Activated T-helper 1 cell treated with anti-CD3 and anti-CD28 coated beads, Interleukin-12 subunit alpha, Interleukin-12 subunit beta, Interleukin-2, Interleukin-4 antibody, amounts not matched to agents 30 ng/mL and 10 ng/mL and 1 ng/mL, durations not matched to agents 14 hours and 24 hours and 36 hours (primary cell): ENCODE data around the gene DUSP16. TPM values are rescaled to one million over a fixed set of nuclear protein-coding genes. Genes with fewer than 3 reads are reported as not detected.

Experiments
- DNase-seq: peaks from one replicate; pipeline ENCODE4 v3.0.0; 2021; ENCODE audit warnings: low spot score
- H3K27ac Mint-ChIP-seq: one replicate; pipeline ENCODE4 v1.8.0; 2021; ENCODE audit warnings: mild to moderate bottlenecking, mixed read lengths
- H3K27me3 Mint-ChIP-seq: one replicate; pipeline ENCODE4 v1.8.0; 2022; ENCODE audit warnings: mild to moderate bottlenecking, moderate library complexity, mixed read lengths; ENCODE audit not compliant: insufficient read depth
- H3K36me3 Mint-ChIP-seq: one replicate; pipeline ENCODE4 v1.8.0; 2021; ENCODE audit warnings: low read depth, mixed read lengths
- H3K4me1 Mint-ChIP-seq: one replicate; pipeline ENCODE4 v1.8.0; 2021; ENCODE audit warnings: low read depth, mixed read lengths
- H3K4me3 Mint-ChIP-seq: one replicate; pipeline ENCODE4 v1.8.0; 2021; ENCODE audit warnings: mild to moderate bottlenecking, moderate library complexity, mixed read lengths
- H3K9me3 Mint-ChIP-seq: one replicate; pipeline ENCODE4 v1.8.0; 2021; ENCODE audit warnings: mixed read lengths
- intact Hi-C: fragments of 100-400 bp; cut with micrococcal nuclease; formaldehyde crosslinking; loops from one replicate; pipeline ENCODE4 v1.15.1; 2024
- total RNA-seq: library from RNA; stranded (reverse); gene quantifications from 2 replicates; pipeline ENCODE4 v1.2.3, GENCODE V29; 2022

DUSP16 gene, protein sequence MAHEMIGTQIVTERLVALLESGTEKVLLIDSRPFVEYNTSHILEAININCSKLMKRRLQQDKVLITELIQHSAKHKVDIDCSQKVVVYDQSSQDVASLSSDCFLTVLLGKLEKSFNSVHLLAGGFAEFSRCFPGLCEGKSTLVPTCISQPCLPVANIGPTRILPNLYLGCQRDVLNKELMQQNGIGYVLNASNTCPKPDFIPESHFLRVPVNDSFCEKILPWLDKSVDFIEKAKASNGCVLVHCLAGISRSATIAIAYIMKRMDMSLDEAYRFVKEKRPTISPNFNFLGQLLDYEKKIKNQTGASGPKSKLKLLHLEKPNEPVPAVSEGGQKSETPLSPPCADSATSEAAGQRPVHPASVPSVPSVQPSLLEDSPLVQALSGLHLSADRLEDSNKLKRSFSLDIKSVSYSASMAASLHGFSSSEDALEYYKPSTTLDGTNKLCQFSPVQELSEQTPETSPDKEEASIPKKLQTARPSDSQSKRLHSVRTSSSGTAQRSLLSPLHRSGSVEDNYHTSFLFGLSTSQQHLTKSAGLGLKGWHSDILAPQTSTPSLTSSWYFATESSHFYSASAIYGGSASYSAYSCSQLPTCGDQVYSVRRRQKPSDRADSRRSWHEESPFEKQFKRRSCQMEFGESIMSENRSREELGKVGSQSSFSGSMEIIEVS
- total RNA-seq: 49.3 and 52.0 TPM in 2 replicates

DNA sequence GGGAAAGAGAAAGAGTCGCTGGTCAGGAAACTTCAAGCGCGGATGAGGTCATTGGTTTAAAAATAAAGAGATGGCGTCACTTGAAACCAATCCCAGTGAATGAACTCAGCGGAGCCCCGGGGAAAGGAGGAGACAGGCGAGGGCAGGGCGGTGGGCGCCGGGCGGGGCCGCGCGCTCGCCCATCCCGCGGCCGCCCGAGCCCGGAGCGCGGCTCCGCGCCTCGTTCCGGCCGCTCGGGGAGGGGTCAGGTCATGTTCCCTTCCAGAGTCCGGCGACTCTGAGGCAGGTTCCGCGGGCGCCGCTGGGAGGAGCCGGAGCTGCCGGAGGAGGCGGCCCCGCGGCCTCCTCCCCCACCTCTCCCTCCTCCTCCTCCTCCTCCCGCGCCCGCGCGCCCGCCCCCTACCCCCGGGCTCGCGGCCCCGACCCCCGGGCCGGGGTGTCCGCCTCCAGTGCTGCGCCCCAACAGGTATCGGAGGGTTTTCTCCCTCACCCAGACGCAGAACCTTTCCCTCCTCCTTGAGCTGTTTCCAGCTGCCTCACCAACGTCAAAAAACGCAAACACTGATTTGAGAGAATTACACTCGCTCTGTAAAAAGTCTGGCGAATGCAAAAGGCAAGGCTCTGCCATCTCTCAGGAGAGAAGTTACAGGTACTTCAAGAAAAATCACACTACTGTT lies at the start of gene DUSP16:
Gene DUSP16 (minus strand): TSS at position 279 of the 677 bp plus-strand sequence. CDS start 41,765 bp downstream, outside the sequence.
- peak; percentile 85 for DNase-seq
- intact Hi-C loops: loop anchor here (1.0 to 5.0 kb wide), 6 partner anchors 95 to 205 kb away; partner anchors contain the start of genes BORCS5, CDKN1B and GPR19
- Mint-ChIP-seq H3K27ac (peak within 1 kb of the TSS; percentile 97), H3K36me3 (peaks cover 12% of the 10 kb centered on the region), H3K4me3 (peak within 1 kb of the TSS; percentile 88), H3K9me3 (no peaks in the 10 kb centered on the region), H3K27me3 (no peaks in the 10 kb centered on the region), H3K4me1 (peaks cover 52% of the 10 kb centered on the region)

DNA sequence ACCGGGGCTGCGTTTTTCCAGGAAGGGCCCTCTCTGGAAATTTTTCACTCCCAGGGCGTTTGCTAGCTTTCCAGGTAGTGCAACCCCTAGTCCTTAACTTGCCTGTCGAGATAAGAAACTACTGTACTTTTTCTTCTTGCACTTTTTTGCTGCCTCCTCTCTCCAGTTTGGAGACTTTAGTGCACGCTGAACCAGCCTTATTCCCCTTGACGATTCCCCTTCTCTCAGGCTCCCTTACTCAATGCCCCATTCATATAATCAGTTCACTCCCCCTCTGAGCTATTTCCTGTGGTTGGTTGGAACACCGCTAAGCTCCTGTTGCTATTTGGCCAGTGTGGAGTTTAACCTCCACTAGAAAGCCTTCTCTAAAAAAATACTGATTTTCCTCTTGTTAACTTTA lies 49.7 kb upstream of the DUSP16 start:
- peak; percentile 4 for DNase-seq
- intact Hi-C loops: loop anchor here (1.0 to 5.0 kb wide), 5 partner anchors 32 to 390 kb away; partner anchors contain the start of genes BORCS5, GPR19 and HEBP1
- peak overlapping the region; percentile 78 for H3K27ac Mint-ChIP-seq
- H3K4me3 Mint-ChIP-seq: peak overlapping the region; percentile 95
- no peaks in the 10 kb centered on the region for H3K27me3 Mint-ChIP-seq
- no peaks in the 10 kb centered on the region for H3K9me3 Mint-ChIP-seq
- H3K36me3 Mint-ChIP-seq: peaks cover 6% of the 10 kb centered on the region
- H3K4me1 Mint-ChIP-seq: peaks cover 45% of the 10 kb centered on the region

DNA sequence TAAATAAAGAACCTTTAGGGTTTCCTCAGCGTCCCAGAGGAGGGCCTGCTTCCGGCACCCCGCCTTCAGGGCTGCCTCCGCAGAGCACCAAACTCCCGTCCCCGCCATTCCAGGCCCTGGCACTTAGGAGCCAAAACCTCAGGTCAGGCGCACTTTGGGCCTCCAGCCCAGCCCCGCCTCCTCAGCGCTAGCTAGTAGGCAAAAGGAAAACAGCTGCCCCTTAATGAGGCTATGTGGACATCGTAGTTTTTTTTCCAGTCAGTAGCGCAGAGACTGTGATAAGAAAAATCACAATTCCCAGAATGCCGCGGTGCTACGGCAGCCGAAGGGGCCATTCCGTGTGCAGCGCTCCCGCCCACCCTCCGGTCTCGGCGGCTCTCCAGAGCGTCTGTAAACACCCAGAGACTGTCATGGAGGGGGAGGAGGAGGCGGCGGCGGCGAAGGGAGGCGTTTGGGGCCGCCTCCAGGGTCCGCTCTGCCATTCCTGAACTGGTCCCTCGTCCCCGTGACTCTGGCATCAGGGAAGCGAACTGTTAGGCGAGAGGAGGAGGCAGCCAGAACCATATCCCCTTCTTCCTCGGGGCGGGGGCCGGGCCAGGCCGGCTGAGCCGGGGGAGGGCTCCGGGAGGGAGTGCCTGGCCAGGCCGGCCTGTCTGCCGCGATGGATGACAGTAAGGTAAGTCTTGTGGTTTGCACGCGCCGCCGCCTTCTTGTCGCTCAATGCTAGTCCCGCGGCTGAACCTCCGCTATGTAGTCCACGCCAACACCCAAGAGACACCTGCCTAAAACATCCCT lies 49.0 kb upstream of the DUSP16 start, which contains the start of gene CREBL2:
Gene CREBL2 (plus strand): TSS at position 365 of the 795 bp plus-strand sequence. CDS start 297 bp downstream, at position 662.
- Mint-ChIP-seq H3K4me3 (peak within 1 kb of the TSS; percentile 95), H3K27me3 (no peaks in the 10 kb centered on the region), H3K27ac (peak within 1 kb of the TSS; percentile 96), H3K4me1 (peaks cover 47% of the 10 kb centered on the region), H3K36me3 (peaks cover 4% of the 10 kb centered on the region), H3K9me3 (no peaks in the 10 kb centered on the region)
- peak; percentile 78 for DNase-seq
- intact Hi-C loops: loop anchor here (1.0 to 5.0 kb wide), 9 partner anchors 28 to 391 kb away; partner anchors contain the start of genes BORCS5, GPR19 and HEBP1

DNA sequence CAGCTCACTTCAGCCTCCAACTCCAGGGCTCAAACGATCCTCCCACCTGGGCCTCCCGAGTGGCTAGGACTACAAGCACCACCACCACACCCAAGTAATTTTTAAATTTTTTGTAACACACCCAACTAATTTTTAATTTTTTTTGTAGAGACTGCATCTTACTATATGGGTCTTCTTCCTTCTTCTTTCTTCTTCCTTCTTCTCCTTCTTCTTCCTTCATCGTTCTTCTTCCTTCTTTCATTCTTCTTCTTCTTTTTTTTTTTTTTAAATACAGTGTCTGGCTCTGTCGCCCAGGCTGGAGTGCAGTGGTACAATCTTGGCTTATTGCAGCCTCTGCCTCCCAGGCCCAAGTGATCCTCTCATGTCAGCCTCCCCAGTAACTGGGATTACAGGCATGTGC lies 48.0 kb upstream of the DUSP16 start:
- Mint-ChIP-seq H3K36me3 (no peaks in the 10 kb centered on the region), H3K9me3 (no peaks in the 10 kb centered on the region), H3K27me3 (no peaks in the 10 kb centered on the region), H3K4me1 (peaks cover 41% of the 10 kb centered on the region), H3K27ac (peak overlapping the region; percentile 96), H3K4me3 (peak overlapping the region; percentile 95)
- intact Hi-C loops: loop anchor here (1.0 to 5.0 kb wide), 5 partner anchors 27 to 392 kb away; partner anchors contain the start of gene HEBP1
- DNase-seq: no peak

DNA sequence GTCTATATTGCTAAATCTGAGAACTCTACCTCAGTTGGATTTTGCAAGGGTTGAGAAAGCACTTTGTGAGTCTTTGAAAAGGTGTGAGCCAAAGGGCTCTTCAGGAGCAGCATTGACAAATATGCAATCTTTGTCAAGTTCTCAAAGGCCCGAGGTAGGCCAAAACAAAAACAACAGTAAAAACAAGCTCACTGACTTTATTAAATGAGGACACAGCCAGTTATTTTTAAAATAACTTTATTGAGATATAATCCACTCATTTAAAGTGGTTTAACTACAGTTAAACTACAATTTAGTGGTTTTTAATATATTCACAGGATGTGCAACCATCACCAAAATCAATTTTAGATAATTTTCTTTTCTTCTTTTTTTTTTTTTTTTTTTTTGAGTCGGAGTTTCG lies 47.0 kb upstream of the DUSP16 start:
- no peak overlapping the region for H3K4me3 Mint-ChIP-seq
- H3K27ac Mint-ChIP-seq: no peak overlapping the region
- no peaks in the 10 kb centered on the region for H3K36me3 Mint-ChIP-seq
- no peaks in the 10 kb centered on the region for H3K27me3 Mint-ChIP-seq
- intact Hi-C loops: loop anchor here (2.0 to 5.0 kb wide), 2 partner anchors 105 to 393 kb away; partner anchors contain the start of gene HEBP1
- DNase-seq: no peak
- peaks cover 41% of the 10 kb centered on the region for H3K4me1 Mint-ChIP-seq
- H3K9me3 Mint-ChIP-seq: no peaks in the 10 kb centered on the region

DNA sequence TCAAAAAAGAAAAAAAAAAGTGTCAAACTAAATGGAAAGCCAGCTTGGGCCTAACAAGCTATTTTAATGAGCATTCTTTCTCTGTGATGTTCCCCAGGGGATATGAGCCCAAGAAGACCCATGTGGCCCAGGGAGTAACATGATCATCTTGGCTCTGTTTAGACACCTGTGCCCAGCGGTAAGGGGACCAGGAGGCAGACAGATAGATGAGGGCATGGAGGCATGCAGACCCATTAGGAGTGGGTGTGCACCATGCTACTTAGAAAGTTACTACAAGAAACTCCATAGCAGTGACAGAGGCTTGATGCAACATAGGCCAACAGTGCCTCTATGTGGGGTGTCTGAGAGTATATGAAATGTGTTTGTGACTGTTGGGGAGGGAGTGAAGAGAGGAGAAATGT lies 45.9 kb upstream of the DUSP16 start:
- no peak for DNase-seq
- Mint-ChIP-seq H3K4me1 (peaks cover 39% of the 10 kb centered on the region), H3K27ac (peak overlapping the region; percentile 14), H3K27me3 (no peaks in the 10 kb centered on the region), H3K9me3 (no peaks in the 10 kb centered on the region), H3K4me3 (peak overlapping the region; percentile 3), H3K36me3 (no peaks in the 10 kb centered on the region)
- intact Hi-C loops: loop anchor here (1.0 kb wide), 1 partner anchor 232 kb away; no protein-coding TSS in a partner anchor

DNA sequence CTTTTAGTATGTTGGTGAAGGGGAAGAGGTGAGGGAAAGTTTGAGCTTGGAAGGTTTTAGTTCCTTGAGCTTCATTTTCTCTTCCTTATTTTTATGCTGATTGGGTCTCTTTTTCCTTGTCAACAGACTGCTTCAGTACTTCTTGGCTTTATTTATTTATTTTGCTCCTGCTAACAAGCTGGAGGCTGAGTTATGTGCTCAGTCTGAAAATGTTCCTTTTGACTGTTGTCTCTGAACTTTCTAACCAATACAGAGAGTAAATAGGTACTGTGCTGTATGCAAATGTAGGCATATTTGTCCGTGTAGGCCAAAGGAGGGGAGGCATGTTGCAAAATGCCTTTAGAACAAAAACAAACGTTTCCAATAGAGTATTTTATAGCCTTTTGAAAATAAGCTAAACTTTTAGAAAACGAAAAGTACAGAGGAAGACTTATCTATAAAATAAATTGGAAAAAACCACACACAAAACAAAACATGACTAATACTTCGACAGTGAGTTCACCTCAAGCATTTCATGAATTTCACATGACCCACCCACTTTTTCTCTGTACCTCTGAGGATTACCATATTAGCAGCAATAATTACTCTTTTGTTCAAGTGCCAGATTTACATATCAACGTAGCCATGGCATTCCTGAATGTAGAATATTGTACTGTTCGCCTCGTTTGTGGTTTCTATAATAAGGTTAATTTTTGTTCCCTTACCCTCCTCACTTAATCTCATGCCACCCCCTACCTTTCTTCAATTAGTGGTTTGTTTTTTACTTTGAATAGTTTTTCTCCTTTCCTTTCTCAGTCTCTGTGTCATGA lies 44.3 kb upstream of the DUSP16 start:
- no peak for DNase-seq
- intact Hi-C loops: loop anchor here (1.0 kb wide), 3 partner anchors 24 to 249 kb away; no protein-coding TSS in a partner anchor
- H3K9me3 Mint-ChIP-seq: no peaks in the 10 kb centered on the region
- H3K4me3 Mint-ChIP-seq: peak overlapping the region; percentile 16
- H3K36me3 Mint-ChIP-seq: no peaks in the 10 kb centered on the region
- peak overlapping the region; percentile 69 for H3K27ac Mint-ChIP-seq
- H3K27me3 Mint-ChIP-seq: no peaks in the 10 kb centered on the region
- H3K4me1 Mint-ChIP-seq: peaks cover 23% of the 10 kb centered on the region

DNA sequence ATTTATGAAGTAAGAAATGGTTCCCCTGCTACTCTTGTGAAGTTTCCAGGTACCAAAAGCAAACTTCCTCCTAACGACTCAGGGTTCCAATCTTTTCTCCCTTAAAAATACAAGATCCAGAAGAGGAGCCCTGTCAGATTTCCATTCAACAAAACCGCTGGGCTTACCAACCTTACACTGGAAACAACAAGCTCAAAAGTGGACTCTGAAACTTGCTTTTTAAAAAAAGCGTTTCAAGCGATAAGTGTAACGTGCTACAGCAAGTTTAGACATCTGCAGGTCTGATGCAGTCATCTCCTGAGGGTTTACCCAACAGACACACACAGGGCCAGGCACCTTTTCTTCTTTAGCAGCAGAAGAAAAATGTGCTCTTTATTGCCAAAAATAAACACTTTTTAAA lies 42.1 kb upstream of the DUSP16 start:
- Mint-ChIP-seq H3K27me3 (peaks cover 3% of the 10 kb centered on the region), H3K9me3 (no peaks in the 10 kb centered on the region), H3K4me3 (no peak overlapping the region), H3K36me3 (no peaks in the 10 kb centered on the region), H3K27ac (no peak overlapping the region), H3K4me1 (peaks cover 11% of the 10 kb centered on the region)
- intact Hi-C loops: no loop called here
- no peak for DNase-seq

DNA sequence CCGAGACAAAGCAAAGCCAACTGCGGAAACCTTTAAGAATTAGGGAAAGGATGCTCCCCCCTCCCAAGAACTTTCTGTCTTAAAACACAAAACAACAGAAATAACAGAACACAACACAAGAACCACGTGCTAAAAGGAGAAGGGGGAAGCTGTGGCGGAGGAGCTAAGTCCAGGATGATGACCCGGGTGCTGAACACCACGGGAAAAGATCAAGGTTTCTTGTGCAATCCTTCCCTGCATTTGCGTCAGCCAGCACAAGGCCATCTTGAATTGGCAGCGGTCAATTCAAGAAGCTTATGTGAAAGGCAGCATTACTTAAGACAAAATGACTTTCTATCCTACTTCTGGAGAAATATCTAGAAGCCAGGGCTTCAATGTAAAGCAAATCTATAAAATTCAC lies 38.0 kb upstream of the DUSP16 start:
- H3K27ac Mint-ChIP-seq: no peak overlapping the region
- no peak overlapping the region for H3K4me3 Mint-ChIP-seq
- intact Hi-C loops: no loop called here
- peaks cover 7% of the 10 kb centered on the region for H3K27me3 Mint-ChIP-seq
- no peak for DNase-seq
- peaks cover 7% of the 10 kb centered on the region for H3K9me3 Mint-ChIP-seq
- no peaks in the 10 kb centered on the region for H3K36me3 Mint-ChIP-seq
- H3K4me1 Mint-ChIP-seq: no peaks in the 10 kb centered on the region

DNA sequence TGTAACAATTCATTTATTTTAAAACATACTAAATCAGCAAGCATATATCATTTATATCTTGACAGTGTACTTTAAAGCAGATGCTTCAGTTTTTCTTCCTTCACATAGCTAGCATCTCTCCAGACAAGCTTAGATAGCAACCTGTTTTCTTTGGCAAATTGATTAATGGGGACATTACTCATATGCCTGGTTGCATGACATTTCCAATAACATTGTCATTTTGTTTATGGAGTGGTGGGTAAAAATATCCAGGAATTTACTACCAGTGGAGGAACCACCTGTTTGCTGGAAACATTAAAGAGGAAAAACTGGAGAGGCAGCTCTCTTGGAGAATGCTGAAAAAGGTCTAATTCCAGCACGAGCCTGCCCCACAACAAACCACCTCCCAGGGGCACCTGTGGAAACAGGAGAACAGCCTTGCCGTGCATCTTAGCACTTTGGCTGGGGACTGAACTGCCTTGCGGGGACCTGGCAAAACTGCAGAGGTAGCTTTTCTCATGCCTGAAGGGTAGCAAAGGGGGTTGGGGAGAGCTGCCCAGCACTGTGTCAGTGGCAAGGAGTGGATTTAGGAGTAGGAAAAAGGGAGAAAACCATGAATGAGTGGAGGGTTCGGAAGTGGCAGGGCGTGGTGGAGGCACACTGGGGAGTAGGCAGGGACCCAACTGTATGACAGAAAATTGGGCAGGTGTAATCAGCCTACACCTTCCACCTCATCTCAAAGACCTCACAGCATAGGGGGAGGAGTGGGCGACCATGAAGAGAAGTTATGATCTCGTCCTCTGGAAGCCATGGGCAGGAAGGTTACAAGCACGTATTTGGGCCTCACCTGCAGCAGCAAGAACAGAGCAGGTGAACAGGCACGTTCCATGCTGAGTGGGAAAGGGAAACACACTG lies 37.3 kb upstream of the DUSP16 start:
- Mint-ChIP-seq H3K9me3 (peaks cover 8% of the 10 kb centered on the region), H3K27me3 (peaks cover 9% of the 10 kb centered on the region), H3K4me1 (no peaks in the 10 kb centered on the region), H3K27ac (no peak overlapping the region), H3K36me3 (no peaks in the 10 kb centered on the region), H3K4me3 (no peak overlapping the region)
- DNase-seq: no peak
- intact Hi-C loops: loop anchor here (2.0 kb wide), 1 partner anchor 17 kb away; no protein-coding TSS in a partner anchor
